OCI-LY7 (cell line): ENCODE data around the gene VIT. TPM values are rescaled to one million over a fixed set of nuclear protein-coding genes. Genes with fewer than 3 reads are reported as not detected.
"Not testable (repeated sequence)": the region's sequence is repeated elsewhere in the genome, so short reads cannot be mapped to it uniquely, and the experiment has no call there.

ENCODE experiments used
- BruUV-seq: library from RNA; stranded (reverse); fragments of 400-500 nt; replicated peaks from 2 replicates; lab custom pipeline; 2021; lab: Mats Ljungman, UMichigan
- CTCF ChIA-PET: fragments of 300-600 bp; sonication (Branson Sonifier 250); formaldehyde crosslinking; loops from one replicate; lab custom pipeline; 2022; ENCODE audit warnings: antibody characterized with exemption; ENCODE audit not compliant: unreplicated experiment; lab: Charles Lee
- POLR2A ChIA-PET: fragments of 300-600 bp; sonication (Branson Sonifier 250); formaldehyde crosslinking; loops from one replicate; lab custom pipeline; 2022; ENCODE audit warnings: antibody characterized with exemption; lab: Charles Lee
- DNase-seq: peaks from one replicate; pipeline ENCODE4 v3.0.0-alpha.2; 2015; ENCODE audit warnings: low spot score
- H2AFZ ChIP-seq: fragments of 200-600 bp; sonication (generic), shearing (Covaris generic); 2 replicates; pipeline ENCODE4 v1.6.1; 2014; ENCODE audit warnings: mild to moderate bottlenecking, antibody characterized with exemption, low read length, moderate library complexity
- H3K27ac ChIP-seq: fragments of 200-600 bp; sonication (generic); 2 replicates; pipeline ENCODE4 v1.5.1; 2014; ENCODE audit warnings: mixed run types, low read depth, mild to moderate bottlenecking, moderate library complexity, low read length, inconsistent platforms; ENCODE audit not compliant: poor library complexity, severe bottlenecking
- H3K36me3 ChIP-seq: fragments of 200-600 bp; sonication (generic); 2 replicates; pipeline ENCODE4 v1.6.1; 2014; ENCODE audit warnings: mild to moderate bottlenecking, antibody characterized with exemption, low read length, moderate library complexity, mixed read lengths; ENCODE audit not compliant: insufficient read depth
- H3K4me1 ChIP-seq: fragments of 200-600 bp; sonication (generic); 2 replicates; pipeline ENCODE4 v1.5.1; 2014; ENCODE audit warnings: mild to moderate bottlenecking, low read length; ENCODE audit not compliant: insufficient read depth, poor library complexity, severe bottlenecking
- H3K4me2 ChIP-seq: fragments of 200-600 bp; sonication (generic); 2 replicates; pipeline ENCODE4 v1.6.1; 2014; ENCODE audit warnings: mild to moderate bottlenecking, low read length
- H3K4me3 ChIP-seq: fragments of 200-600 bp; sonication (generic); 2 replicates; pipeline ENCODE4 v1.5.1; 2014; ENCODE audit warnings: mild to moderate bottlenecking, low read depth, low read length; ENCODE audit not compliant: poor library complexity, severe bottlenecking
- H3K79me2 ChIP-seq: fragments of 200-600 bp; sonication (generic); 2 replicates; pipeline ENCODE4 v1.6.1; 2016; ENCODE audit warnings: low read depth, mild to moderate bottlenecking, low read length, moderate library complexity, mixed read lengths; ENCODE audit not compliant: insufficient read depth
- H3K9me2 ChIP-seq: fragments of 200-600 bp; sonication (generic); 2 replicates; pipeline ENCODE4 v1.6.1; 2016; ENCODE audit warnings: mild to moderate bottlenecking, low read length, mixed read lengths; ENCODE audit not compliant: insufficient read depth
- H3K9me3 ChIP-seq: fragments of 200-600 bp; sonication (generic); 2 replicates; pipeline ENCODE4 v1.6.1; 2014; ENCODE audit warnings: mild to moderate bottlenecking, mixed run types, low read length, mixed read lengths
- H4K20me1 ChIP-seq: fragments of 200-600 bp; sonication (generic); 2 replicates; pipeline ENCODE4 v1.6.1; 2014; ENCODE audit warnings: mild to moderate bottlenecking, antibody characterized with exemption, low read length, moderate library complexity, mixed read lengths; ENCODE audit not compliant: insufficient read depth
- CTCF ChIP-seq: fragments of 200-600 bp; sonication (generic); conservative IDR thresholded peaks from 2 replicates; pipeline ENCODE4 v1.5.1; 2014; ENCODE audit warnings: mild to moderate bottlenecking, antibody characterized with exemption, low read length, moderate library complexity, mixed read lengths
- EZH2phosphoT487 ChIP-seq: fragments of 200-600 bp; sonication (generic); IDR thresholded peaks from 2 replicates; pipeline ENCODE4 v1.6.1; 2018; ENCODE audit warnings: low read depth, borderline replicate concordance, mild to moderate bottlenecking, mixed run types, antibody characterized with exemption, low read length, moderate library complexity, mixed read lengths
- intact Hi-C: fragments of 100-400 bp; cut with micrococcal nuclease; formaldehyde crosslinking; loops from one replicate; pipeline ENCODE4 v1.10.0; 2022; ENCODE audit not compliant: unreplicated experiment
- total RNA-seq, 2 experiments: library from RNA; depleted of rRNA in 1 of 2; stranded (reverse); fragments of >200 nt in 1 of 2; shearing (Covaris generic) in 1 of 2; gene quantifications; 2 replicates each; pipeline ENCODE4 v1.2.3, GENCODE V29; 2014 to 2022

The VIT gene
- total RNA-seq, 2 experiments from 2014 or later = not detected

GRCh38 chr2:36820942-36821605 is 124.6 kb downstream of the VIT start:
- H3K9me3 ChIP-seq = no peaks in the 10 kb centered on the region
- TF ChIP-seq EZH2phosphoT487 = no peak
- TF ChIP-seq CTCF = no peak
- H3K4me1 ChIP-seq = no peaks in the 10 kb centered on the region
- ChIA-PET CTCF (no interaction called here), POLR2A (interaction anchor here (0.5 to 1.0 kb wide), 5 partner anchors 26 to 1180 kb away, joined by 3 to 4 read pairs (median 3); no protein-coding TSS in a partner anchor)
- no peaks in the 10 kb centered on the region for H3K9me2 ChIP-seq
- H3K4me2 ChIP-seq = no peak overlapping the region
- intact Hi-C loops = no loop called here
- no TSS peak for BruUV-seq
- H4K20me1 ChIP-seq = no peaks in the 10 kb centered on the region
- no peaks in the 10 kb centered on the region for H3K36me3 ChIP-seq
- no peak overlapping the region for H3K4me3 ChIP-seq
- no peaks in the 10 kb centered on the region for H3K79me2 ChIP-seq
- no peak for DNase-seq
- no peak overlapping the region for H2AFZ ChIP-seq
- no peak overlapping the region for H3K27ac ChIP-seq

- ChIA-PET POLR2A (interaction anchor here (0.6 to 0.7 kb wide), 3 partner anchors 231 to 1269 kb away, joined by 3 to 6 read pairs (median 5); no protein-coding TSS in a partner anchor), CTCF (no interaction called here)
- no TSS peak for BruUV-seq
- TF ChIP-seq EZH2phosphoT487 (no peak), CTCF (no peak)
- no peak overlapping the region for H3K4me2 ChIP-seq
- H3K4me3 ChIP-seq = no peak overlapping the region
- no peaks in the 10 kb centered on the region for H3K9me2 ChIP-seq
- no peaks in the 10 kb centered on the region for H4K20me1 ChIP-seq
- no peak for DNase-seq
- H3K27ac ChIP-seq = no peak overlapping the region
- intact Hi-C loops = no loop called here
- no peak overlapping the region for H2AFZ ChIP-seq
- H3K36me3 ChIP-seq = no peaks in the 10 kb centered on the region
- no peaks in the 10 kb centered on the region for H3K4me1 ChIP-seq
- H3K79me2 ChIP-seq = no peaks in the 10 kb centered on the region
- no peaks in the 10 kb centered on the region for H3K9me3 ChIP-seq
These were observed 127.4 kb downstream of the VIT start for GRCh38 chr2:36823862-36824261.

GRCh38 chr2:36824273-36824672 is 127.8 kb downstream of the VIT start:
- Histone ChIP-seq H3K27ac (no peak overlapping the region), H3K4me2 (no peak overlapping the region), H3K4me3 (no peak overlapping the region), H3K36me3 (no peaks in the 10 kb centered on the region), H3K9me2 (no peaks in the 10 kb centered on the region), H3K9me3 (no peaks in the 10 kb centered on the region), H4K20me1 (no peaks in the 10 kb centered on the region), H3K4me1 (no peaks in the 10 kb centered on the region), H3K79me2 (no peaks in the 10 kb centered on the region), H2AFZ (no peak overlapping the region)
- intact Hi-C loops = no loop called here
- no TSS peak for BruUV-seq
- no peak for TF ChIP-seq EZH2phosphoT487
- no peak for TF ChIP-seq CTCF
- ChIA-PET POLR2A (interaction anchor here (0.6 kb wide), 1 partner anchor 1269 kb away, joined by 3 read pairs; no protein-coding TSS in a partner anchor), CTCF (no interaction called here)
- DNase-seq = no peak

GRCh38 chr2:36824683-36825082 is 128.2 kb downstream of the VIT start:
- H2AFZ ChIP-seq, H3K4me1 ChIP-seq, H3K79me2 ChIP-seq, H3K4me3 ChIP-seq, H4K20me1 ChIP-seq, H3K27ac ChIP-seq, BruUV-seq, H3K9me2 ChIP-seq, H3K36me3 ChIP-seq, H3K4me2 ChIP-seq, H3K9me3 ChIP-seq, DNase-seq, intact Hi-C loops, CTCF ChIA-PET: not testable (repeated sequence)
- POLR2A ChIA-PET = interaction anchor here (0.7 kb wide), 1 partner anchor 33 kb away, joined by 3 read pairs; no protein-coding TSS in a partner anchor
